Memory B cell (primary cell): ENCODE data around the gene RALGAPA2.

Experiments used
- ATAC-seq: fragments of 150-1000 bp; cut with Tn5 transposase; 2 replicates; pipeline ENCODE4 v1.10.0; 2021; ENCODE audit warnings: low read depth, mild to moderate bottlenecking, moderate library complexity
- DNase-seq, 2 donors: peaks; one replicate each; pipeline ENCODE4 v3.0.0; 2022; ENCODE audit warnings: low spot score in 2 of 2
- H3K27ac Mint-ChIP-seq: one replicate; pipeline ENCODE4 v1.8.0; 2022; ENCODE audit warnings: mild to moderate bottlenecking, moderate library complexity, mixed read lengths
- H3K27me3 Mint-ChIP-seq: one replicate; pipeline ENCODE4 v1.8.0; 2022; ENCODE audit warnings: mixed read lengths
- H3K36me3 Mint-ChIP-seq: one replicate; pipeline ENCODE4 v1.8.0; 2022; ENCODE audit warnings: mild to moderate bottlenecking, mixed read lengths
- H3K4me1 Mint-ChIP-seq: one replicate; pipeline ENCODE4 v1.8.0; 2022; ENCODE audit warnings: mixed read lengths
- H3K4me3 Mint-ChIP-seq: one replicate; pipeline ENCODE4 v1.8.0; 2022; ENCODE audit warnings: mild to moderate bottlenecking, moderate library complexity, mixed read lengths
- H3K9me3 Mint-ChIP-seq: one replicate; pipeline ENCODE4 v1.8.0; 2022; ENCODE audit warnings: mixed read lengths

The RALGAPA2 gene

DNA sequence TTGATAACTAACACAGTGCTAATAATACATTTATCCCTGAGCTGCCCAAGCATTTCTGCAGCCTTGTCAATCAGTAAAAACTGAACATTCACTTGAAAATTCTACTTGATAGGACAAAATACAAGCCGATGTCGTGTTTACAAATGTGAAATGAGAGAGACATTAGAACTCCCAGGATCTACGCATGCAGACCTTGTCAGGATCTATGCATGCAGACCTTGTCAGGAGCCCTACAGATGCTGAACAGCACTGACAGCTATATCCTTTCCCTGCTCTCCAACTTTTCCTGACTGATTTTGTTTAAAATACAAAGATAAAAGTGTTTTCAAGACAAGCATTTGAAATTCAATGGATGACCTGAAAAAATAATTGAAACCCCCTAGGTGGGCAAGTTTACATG lies 315.6 kb downstream of the RALGAPA2 start:
- H3K4me1 Mint-ChIP-seq: no peaks in the 10 kb centered on the region
- no peaks in the 10 kb centered on the region for H3K27me3 Mint-ChIP-seq
- H3K27ac Mint-ChIP-seq: no peak overlapping the region
- no peak for DNase-seq
- peaks cover 7% of the 10 kb centered on the region for H3K36me3 Mint-ChIP-seq
- no peak overlapping the region for H3K4me3 Mint-ChIP-seq
- H3K9me3 Mint-ChIP-seq: no peaks in the 10 kb centered on the region
- ATAC-seq: no peak

GRCh38 chr20:20395903-20396568 lies 316.4 kb downstream of the RALGAPA2 start:
- Mint-ChIP-seq H3K27me3 (no peaks in the 10 kb centered on the region), H3K36me3 (peaks cover 10% of the 10 kb centered on the region), H3K4me3 (no peak overlapping the region), H3K4me1 (no peaks in the 10 kb centered on the region), H3K9me3 (no peaks in the 10 kb centered on the region), H3K27ac (no peak overlapping the region)
- ATAC-seq (no peak), DNase-seq (no peak)

GRCh38 chr20:20395087-20395486 lies 317.4 kb downstream of the RALGAPA2 start:
- ATAC-seq (no peak), DNase-seq (no peak)
- Mint-ChIP-seq H3K27me3 (no peaks in the 10 kb centered on the region), H3K27ac (no peak overlapping the region), H3K4me1 (no peaks in the 10 kb centered on the region), H3K36me3 (peaks cover 10% of the 10 kb centered on the region), H3K4me3 (no peak overlapping the region), H3K9me3 (no peaks in the 10 kb centered on the region)

GRCh38 chr20:20393207-20394120 lies 319.0 kb downstream of the RALGAPA2 start:
- H3K27me3 Mint-ChIP-seq: no peaks in the 10 kb centered on the region
- no peak overlapping the region for H3K27ac Mint-ChIP-seq
- H3K4me3 Mint-ChIP-seq: no peak overlapping the region
- H3K9me3 Mint-ChIP-seq: no peaks in the 10 kb centered on the region
- ATAC-seq: no peak
- no peaks in the 10 kb centered on the region for H3K4me1 Mint-ChIP-seq
- peaks cover 9% of the 10 kb centered on the region for H3K36me3 Mint-ChIP-seq
- DNase-seq: no peak

- DNase-seq (no peak), ATAC-seq (no peak)
- Mint-ChIP-seq H3K27me3 (no peaks in the 10 kb centered on the region), H3K4me3 (no peak overlapping the region), H3K36me3 (peaks cover 7% of the 10 kb centered on the region), H3K9me3 (no peaks in the 10 kb centered on the region), H3K4me1 (no peaks in the 10 kb centered on the region), H3K27ac (no peak overlapping the region)
These were observed 320.7 kb downstream of the RALGAPA2 start for GRCh38 chr20:20391766-20392165.

DNA sequence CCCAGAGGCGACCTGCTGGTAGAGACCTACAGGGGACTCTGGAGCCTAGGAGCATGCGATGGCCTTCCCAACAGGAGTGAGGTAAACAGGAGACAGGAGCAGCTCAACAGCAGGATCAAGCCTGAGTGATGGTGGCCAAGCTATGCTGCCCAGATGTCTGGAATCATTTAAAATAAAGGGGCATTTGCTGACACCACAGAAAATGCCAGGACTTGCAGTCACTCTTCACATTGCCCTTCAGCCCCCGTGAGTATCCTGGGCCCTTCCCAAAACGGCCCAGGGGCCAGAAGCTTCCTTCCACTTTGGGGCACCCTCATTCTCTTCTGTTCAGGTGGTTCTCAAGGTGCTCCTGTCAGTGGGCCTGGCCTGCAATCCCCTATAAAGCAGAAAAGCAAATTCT lies 321.3 kb downstream of the RALGAPA2 start:
- ATAC-seq (no peak), DNase-seq (no peak)
- peaks cover 7% of the 10 kb centered on the region for H3K36me3 Mint-ChIP-seq
- H3K9me3 Mint-ChIP-seq: no peaks in the 10 kb centered on the region
- no peak overlapping the region for H3K4me3 Mint-ChIP-seq
- H3K27ac Mint-ChIP-seq: no peak overlapping the region
- no peaks in the 10 kb centered on the region for H3K4me1 Mint-ChIP-seq
- H3K27me3 Mint-ChIP-seq: no peaks in the 10 kb centered on the region

DNA sequence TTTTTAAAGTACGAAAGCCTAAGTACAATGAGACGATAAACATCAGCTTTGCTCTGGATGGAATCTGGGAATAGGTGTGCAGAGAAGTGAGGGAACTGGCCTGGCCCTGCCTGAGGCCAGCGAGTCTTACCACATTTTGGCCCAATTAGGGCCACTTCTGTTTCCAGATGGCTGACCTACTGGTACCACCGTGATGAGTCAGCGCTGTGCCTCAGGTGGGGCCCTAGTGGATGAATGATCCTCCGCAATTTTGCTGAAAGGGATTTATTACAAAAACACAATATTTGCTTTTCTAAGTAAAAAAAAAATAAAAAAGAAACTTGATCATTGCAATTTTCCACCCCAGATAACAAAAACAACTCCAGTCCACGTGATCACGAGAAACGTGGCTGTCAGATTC lies 322.1 kb downstream of the RALGAPA2 start:
- ATAC-seq: no peak
- no peaks in the 10 kb centered on the region for H3K27me3 Mint-ChIP-seq
- H3K9me3 Mint-ChIP-seq: no peaks in the 10 kb centered on the region
- no peak overlapping the region for H3K27ac Mint-ChIP-seq
- no peak overlapping the region for H3K4me3 Mint-ChIP-seq
- no peak for DNase-seq
- no peaks in the 10 kb centered on the region for H3K4me1 Mint-ChIP-seq
- H3K36me3 Mint-ChIP-seq: peaks cover 7% of the 10 kb centered on the region

GRCh38 chr20:20386192-20386591 lies 326.3 kb downstream of the RALGAPA2 start:
- no peaks in the 10 kb centered on the region for H3K9me3 Mint-ChIP-seq
- H3K36me3 Mint-ChIP-seq: peaks cover 2% of the 10 kb centered on the region
- H3K4me1 Mint-ChIP-seq: no peaks in the 10 kb centered on the region
- H3K4me3 Mint-ChIP-seq: no peak overlapping the region
- ATAC-seq (no peak), DNase-seq (no peak)
- no peak overlapping the region for H3K27ac Mint-ChIP-seq
- peaks cover 2% of the 10 kb centered on the region for H3K27me3 Mint-ChIP-seq

DNA sequence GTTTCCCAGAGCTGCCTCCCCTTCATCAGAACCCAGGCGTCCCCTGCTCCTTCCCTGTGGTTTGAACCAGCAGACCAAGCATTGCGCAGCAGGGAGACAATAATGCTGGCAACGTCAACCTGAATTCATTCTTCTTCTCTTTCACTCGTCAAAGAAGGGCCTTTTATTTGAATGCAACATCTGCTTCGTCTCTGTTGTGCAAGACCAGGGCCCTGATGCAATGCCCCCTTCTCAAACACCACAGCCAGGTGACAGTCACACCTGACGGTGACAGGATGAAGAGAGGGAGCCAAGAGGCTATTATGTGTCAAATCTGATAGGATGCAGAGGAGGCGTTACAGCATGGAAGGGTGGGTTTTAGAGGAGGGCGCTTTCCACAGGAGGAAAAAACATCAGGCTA lies 336.6 kb downstream of the RALGAPA2 start:
- DNase-seq (no peak), ATAC-seq (no peak)
- no peak overlapping the region for H3K27ac Mint-ChIP-seq
- peaks cover under 1% of the 10 kb centered on the region for H3K9me3 Mint-ChIP-seq
- no peaks in the 10 kb centered on the region for H3K36me3 Mint-ChIP-seq
- H3K4me3 Mint-ChIP-seq: no peak overlapping the region
- peaks cover 21% of the 10 kb centered on the region for H3K27me3 Mint-ChIP-seq
- no peaks in the 10 kb centered on the region for H3K4me1 Mint-ChIP-seq

DNA sequence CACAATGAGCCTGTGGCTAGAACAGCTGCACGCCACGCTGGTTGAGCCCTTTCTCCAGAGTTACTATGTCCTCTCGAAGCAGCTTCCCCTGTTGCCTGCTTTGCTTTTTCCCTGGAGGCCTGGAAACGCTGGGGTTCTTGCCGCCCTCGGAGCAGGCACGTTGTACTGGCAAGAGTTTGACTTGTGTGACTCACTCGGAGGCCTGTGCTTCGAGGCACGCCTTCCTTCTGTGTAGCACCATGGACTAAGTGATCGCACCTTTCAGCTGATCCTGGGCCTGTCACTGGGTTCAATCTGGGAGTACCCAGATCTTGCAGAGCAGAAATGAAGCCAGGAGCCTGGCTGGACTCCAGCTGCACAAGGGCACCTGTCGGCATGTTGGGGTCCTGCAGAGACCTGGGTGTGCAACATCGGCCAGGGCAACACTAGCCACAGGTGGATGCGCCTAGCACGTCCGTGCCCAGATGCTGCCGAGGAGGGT lies 339.3 kb downstream of the RALGAPA2 start:
- no peak for ATAC-seq
- Mint-ChIP-seq H3K4me3 (no peak overlapping the region), H3K36me3 (no peaks in the 10 kb centered on the region), H3K27me3 (peaks cover 25% of the 10 kb centered on the region), H3K27ac (no peak overlapping the region), H3K9me3 (no peaks in the 10 kb centered on the region), H3K4me1 (peaks cover 6% of the 10 kb centered on the region)
- no peak for DNase-seq

- ATAC-seq (no peak), DNase-seq (no peak)
- Mint-ChIP-seq H3K4me3 (no peak overlapping the region), H3K36me3 (no peaks in the 10 kb centered on the region), H3K4me1 (peaks cover 8% of the 10 kb centered on the region), H3K27ac (no peak overlapping the region), H3K9me3 (no peaks in the 10 kb centered on the region), H3K27me3 (peaks cover 27% of the 10 kb centered on the region)
These were observed 340.8 kb downstream of the RALGAPA2 start for GRCh38 chr20:20371681-20372080.

DNA sequence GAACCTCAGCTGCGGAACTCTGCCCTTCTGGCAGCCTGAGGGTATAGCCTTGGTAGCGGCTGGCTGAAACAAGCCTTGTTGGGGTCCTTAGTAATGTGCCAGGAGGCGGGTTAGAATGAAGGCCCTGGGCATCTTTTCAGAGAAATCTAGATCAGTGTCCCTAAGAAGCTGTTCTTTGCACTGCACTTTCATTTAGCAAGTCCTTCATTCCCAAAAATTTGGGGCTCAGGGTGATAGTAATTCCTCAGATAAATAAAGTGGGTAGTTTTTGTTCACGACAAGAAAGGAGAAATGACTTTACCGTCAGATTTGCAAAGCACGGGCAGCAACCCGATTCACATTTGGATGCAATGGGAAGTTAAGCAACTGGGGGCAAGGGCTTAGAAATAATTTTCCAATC lies 341.4 kb downstream of the RALGAPA2 start:
- no peak for ATAC-seq
- Mint-ChIP-seq H3K27me3 (peaks cover 29% of the 10 kb centered on the region), H3K36me3 (no peaks in the 10 kb centered on the region), H3K27ac (no peak overlapping the region), H3K4me1 (peaks cover 8% of the 10 kb centered on the region), H3K9me3 (no peaks in the 10 kb centered on the region), H3K4me3 (no peak overlapping the region)
- no peak for DNase-seq

DNA sequence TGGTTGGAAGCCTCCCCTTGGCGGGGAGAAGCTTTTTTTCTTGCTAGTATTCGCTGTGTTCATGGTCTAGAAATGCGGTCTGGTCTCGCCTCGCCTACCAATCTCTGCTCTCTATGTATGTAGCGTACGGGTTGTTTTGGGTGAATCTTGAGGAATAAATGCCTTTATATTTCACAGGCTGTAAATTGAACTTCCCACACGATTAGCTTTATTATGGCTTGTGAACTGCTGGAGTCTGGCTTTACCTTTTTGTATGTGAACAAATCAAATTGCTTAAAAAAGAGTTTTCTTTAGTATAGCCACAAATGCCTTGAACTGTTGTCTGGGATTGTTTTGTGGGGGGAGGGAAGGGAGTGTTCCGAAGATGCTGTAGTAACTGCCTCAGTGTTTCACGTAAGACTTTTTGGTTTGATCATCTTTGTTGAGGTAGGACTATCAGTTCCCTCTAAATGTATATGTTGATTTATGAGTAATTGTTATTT lies 342.3 kb downstream of the RALGAPA2 start:
- Mint-ChIP-seq H3K4me3 (peak overlapping the region; percentile 69), H3K27me3 (peaks cover 26% of the 10 kb centered on the region), H3K27ac (no peak overlapping the region), H3K36me3 (no peaks in the 10 kb centered on the region), H3K9me3 (no peaks in the 10 kb centered on the region), H3K4me1 (peaks cover 8% of the 10 kb centered on the region)
- DNase-seq: no peak
- no peak for ATAC-seq

- peaks cover 24% of the 10 kb centered on the region for H3K27me3 Mint-ChIP-seq
- no peaks in the 10 kb centered on the region for H3K36me3 Mint-ChIP-seq
- H3K4me1 Mint-ChIP-seq: peaks cover 10% of the 10 kb centered on the region
- ATAC-seq: peak; percentile 50
- H3K27ac Mint-ChIP-seq: no peak overlapping the region
- peak in 1 of 2 donors; percentile 38 for DNase-seq
- peak overlapping the region; percentile 69 for H3K4me3 Mint-ChIP-seq
- H3K9me3 Mint-ChIP-seq: no peaks in the 10 kb centered on the region
These were observed 343.0 kb downstream of the RALGAPA2 start for GRCh38 chr20:20369250-20370093.
